RCC 7860 (cell line): Measurements from ENCODE around the gene UBXN7.
A peak's percentile ranks its signal among the peaks of the same experiment; 100 is the strongest.
"Not testable (repeated sequence)": the region's sequence is repeated elsewhere in the genome, so short reads cannot be mapped to it uniquely, and the experiment has no call there.

ENCODE experiments used
- DNase-seq: peaks from one replicate; pipeline ENCODE4 v3.0.0-alpha.2; 2015; ENCODE audit warnings: low spot score
- FAIRE-seq: peaks from 2 replicates; lab custom pipeline; 2012; peaks lifted over from hg19 to GRCh38; lab: Jason Lieb, UNC

Gene UBXN7

DNA sequence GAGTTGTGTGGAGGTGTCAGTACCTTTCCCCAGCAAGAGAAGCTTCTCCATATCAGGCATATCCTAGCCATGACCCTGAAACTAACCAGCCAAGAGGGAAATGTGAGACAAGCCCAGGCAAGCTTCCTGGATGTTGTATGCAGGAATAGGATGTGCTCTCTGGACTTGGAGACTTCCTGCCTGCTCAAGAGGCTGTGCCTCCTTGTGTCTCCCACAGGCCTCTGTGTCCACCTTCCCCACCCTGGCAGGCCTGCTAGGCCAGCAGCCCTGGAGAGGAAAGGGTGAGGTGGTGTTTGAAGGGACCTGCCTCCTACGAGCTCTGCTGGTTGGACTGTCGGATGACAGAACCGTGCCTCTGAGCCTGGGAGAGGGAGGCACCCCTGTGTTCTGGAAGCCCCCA lies 112.1 kb downstream of the UBXN7 start:
- no peak for DNase-seq
- FAIRE-seq, result no peak

DNA sequence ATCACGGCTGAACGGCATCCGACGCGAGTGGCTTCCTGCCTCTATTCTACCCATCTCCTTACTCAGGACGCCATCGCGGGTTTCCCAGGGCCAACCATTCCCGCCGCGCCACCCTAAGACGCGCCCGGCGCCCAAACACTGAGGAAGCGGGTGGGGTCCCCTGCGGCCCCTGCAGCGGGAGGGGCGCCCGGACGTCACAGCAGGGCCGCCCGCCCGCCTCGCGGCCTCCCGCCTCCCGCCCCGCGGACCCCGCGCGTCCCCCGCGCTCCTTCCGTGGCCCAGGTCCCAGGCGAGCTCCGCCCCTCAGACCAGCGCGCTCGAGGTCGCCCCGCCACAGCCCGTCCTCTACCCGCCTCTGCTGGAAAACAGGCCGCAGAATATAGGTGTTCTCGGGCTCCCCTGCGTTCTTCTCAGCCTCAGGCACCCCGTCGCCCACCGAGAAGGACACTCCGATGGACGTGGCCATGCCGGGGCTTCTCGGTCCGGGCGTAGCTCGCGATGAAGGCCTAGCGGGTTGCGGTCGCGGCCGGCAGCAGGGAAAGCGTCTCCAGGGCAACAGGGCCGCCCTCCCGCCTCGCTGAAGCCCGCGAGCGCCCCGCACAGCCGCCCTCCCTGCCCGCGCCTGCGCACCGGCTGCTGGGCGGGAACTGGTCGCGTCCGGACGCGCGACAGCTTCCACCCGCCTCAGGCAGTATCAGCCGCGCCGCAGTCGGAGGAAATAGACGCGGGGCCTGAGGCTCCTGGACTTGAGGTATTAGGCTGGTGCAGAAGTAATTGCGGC lies 114.3 kb downstream of the UBXN7 start, which contains the start of gene DYNLT2B:
Gene DYNLT2B, minus strand, starts transcription at position 554 of the 781 bp plus-strand sequence. Its CDS starts 88 bp downstream, at position 466.
- DNase-seq, result peak; percentile 87
- FAIRE-seq, result no peak

DNA sequence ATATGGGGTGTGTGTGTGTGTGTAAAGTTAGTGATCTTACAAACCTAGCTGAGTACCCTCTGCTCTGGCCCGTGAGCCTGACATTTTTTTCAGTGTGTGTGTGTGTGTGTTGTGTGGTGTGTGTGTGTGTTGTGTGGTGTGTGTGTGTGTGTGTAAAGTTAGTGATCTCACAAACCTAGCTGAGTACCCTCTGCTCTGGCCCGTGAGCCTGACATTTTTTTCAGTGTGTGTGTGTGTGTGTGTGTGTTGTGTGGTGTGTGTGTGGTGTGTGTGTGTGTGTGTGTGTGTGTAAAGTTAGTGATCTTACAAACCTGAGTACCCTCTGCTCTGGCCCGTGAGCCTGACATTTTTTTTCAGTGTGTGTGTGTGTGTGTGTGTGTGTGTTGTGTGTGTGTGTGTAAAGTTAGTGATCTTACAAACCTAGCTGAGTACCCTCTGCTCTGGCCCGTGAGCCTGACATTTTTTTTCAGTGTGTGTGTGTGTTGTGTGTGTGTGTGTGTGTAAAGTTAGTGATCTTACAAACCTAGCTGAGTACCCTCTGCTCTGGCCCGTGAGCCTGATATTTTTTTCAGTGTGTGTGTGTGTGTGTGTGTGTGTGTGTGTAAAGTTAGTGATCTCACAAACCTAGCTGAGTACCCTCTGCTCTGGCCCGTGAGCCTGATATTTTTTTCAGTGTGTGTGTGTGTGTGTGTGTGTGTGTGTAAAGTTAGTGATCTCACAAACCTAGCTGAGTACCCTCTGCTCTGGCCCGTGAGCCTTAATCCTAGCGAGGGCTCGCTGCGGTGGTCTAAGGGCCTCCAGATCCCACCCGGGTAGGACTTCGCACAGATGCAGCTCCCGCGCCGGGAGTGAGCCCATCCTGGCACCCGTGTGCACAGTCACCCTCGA lies 115.2 kb downstream of the UBXN7 start:
- not testable (repeated sequence) for FAIRE-seq, DNase-seq

DNA sequence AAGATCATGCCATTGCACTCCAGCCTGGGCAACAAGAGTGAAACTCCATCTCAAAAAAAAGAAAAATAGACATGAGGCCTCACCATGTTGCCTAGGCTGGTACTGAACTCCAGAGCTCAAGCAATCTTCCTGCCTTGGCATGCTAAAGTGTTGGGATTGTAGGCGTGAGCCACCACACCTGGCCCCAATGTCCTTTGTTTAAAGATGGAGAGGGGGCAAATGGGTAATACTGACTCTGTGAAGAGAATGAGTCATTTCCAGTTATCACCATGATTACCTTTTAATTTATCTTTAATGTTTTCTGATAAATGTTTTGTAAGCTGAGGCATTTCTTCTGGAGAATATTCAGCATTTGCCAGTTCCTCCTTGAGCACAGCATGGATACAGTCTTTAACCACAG lies 116.4 kb downstream of the UBXN7 start:
- FAIRE-seq (no peak), DNase-seq (no peak)

DNA sequence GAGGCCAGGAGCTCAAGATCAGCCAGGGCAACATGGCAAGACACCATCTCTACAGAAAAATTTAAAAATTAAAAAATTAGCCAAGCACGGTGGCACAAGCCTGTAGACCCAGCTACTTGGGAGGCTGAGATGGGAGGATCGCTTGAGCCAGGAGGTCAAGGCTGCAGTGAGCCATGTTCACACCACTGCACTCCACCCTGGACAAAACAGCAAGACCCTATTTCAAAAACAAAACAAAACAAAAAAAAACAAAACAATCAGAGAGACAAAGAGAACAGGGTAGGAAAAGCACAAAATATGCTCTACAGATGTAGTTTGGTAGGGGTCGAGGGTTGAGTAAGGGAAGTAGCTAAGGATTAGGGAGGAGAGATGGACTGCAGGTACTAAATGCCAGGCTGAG lies 117.6 kb downstream of the UBXN7 start:
- DNase-seq, result no peak
- FAIRE-seq, result no peak

DNA sequence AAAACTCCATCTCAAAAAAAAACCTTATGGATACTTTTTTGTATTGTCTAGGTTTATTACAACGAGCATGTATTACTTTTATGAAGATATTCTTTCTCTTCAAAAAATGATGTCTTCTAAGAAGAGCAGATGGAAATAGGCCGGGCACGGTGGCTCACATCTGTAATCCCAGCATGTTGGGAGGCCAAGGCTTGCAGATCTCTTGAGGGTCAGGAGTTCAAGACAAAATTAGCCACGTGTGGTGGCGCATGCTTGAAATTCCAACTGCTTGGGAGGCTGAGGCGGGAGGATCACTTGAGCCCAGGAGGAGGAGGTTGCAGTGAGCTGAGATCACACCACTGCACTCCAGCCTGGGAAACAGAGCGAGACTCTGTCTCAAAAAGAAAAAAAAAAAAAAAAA lies 118.1 kb downstream of the UBXN7 start:
- FAIRE-seq, DNase-seq: not testable (repeated sequence)

DNA sequence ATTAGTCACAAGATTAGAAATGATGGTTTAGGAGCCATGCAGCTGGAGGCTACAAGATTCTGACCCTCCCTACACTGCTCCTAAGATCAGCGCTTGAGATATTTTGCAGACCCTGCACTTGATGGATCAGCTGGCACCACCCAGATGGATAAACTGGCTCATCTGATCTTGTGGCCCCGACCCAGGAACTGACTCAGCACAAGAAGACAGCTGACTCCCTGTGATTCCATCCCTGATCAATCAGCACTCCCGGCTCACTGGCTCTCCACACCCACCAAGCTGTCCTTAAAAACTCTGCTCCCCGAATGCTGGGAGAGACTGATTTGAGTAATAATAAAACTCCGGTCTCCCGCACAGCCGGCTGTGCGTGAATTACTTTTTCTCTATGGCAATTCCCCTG lies 129.3 kb downstream of the UBXN7 start:
- not testable (repeated sequence) for DNase-seq, FAIRE-seq

DNA sequence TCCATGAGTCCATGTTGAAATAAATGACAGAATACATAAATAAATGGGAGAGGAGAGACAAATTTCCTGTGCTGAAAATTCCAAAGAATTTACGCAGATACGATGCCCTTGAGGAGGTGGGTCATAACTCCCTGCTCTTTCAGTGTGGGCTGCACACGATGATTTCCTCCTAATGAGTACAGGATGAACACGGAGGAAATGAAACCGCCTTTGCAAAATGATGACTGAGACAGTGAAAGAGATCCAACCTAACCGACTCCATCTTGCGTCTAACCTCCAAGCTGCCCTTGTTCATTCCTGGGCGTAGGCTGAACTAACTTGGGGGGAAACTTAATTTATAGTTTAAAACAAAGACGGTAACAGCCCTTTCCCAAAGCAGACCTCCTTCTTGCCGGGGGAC lies 129.7 kb downstream of the UBXN7 start:
- DNase-seq, FAIRE-seq: not testable (repeated sequence)

DNA sequence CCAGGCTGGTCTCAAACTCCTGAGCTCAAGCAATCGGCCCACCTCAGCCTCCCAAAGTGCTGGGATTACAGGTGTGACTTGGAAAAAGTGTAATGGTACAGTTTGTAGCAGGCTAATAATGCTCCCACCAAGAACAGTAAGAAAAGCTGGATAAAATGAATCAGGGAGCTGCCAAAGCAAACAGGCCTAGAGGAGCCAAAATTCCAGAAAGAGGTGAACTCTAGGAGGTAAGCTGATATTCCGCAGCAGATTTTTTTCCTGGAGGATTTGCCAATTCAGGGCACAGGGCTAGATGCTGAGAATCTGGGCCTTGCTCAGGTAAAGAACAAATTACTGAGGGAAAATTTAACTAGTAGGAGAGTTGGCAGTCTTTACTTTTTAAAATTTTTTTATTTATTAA lies 133.7 kb downstream of the UBXN7 start:
- FAIRE-seq (no peak), DNase-seq (no peak)
